ENCODE measurements around the gene RNPC3.
"Not testable (repeated sequence)": the region's sequence is repeated elsewhere in the genome, so short reads cannot be mapped to it uniquely, and the experiment has no call there.

DNA sequence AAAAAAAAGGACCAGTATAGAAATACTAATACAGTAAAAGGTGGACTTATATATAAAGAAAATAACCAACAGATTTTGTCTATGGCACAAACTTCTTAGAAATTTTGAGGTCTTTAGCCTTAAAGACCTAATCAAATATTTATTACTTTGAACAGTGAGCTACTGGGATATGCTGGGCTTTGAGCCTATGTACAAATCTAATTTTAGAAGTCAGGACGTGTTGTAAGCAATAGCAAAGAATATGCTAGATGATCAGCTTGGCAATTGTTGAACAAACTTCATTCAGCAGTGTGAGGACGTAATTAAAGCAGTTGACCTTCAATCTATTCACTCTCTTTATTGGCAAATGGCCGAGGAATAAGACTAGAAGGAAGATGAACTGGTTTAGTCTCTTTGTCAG is 77.2 kb downstream of the RNPC3 start:
- TF ChIP-seq, protein P1, sequence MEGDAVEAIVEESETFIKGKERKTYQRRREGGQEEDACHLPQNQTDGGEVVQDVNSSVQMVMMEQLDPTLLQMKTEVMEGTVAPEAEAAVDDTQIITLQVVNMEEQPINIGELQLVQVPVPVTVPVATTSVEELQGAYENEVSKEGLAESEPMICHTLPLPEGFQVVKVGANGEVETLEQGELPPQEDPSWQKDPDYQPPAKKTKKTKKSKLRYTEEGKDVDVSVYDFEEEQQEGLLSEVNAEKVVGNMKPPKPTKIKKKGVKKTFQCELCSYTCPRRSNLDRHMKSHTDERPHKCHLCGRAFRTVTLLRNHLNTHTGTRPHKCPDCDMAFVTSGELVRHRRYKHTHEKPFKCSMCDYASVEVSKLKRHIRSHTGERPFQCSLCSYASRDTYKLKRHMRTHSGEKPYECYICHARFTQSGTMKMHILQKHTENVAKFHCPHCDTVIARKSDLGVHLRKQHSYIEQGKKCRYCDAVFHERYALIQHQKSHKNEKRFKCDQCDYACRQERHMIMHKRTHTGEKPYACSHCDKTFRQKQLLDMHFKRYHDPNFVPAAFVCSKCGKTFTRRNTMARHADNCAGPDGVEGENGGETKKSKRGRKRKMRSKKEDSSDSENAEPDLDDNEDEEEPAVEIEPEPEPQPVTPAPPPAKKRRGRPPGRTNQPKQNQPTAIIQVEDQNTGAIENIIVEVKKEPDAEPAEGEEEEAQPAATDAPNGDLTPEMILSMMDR (conservative IDR thresholded peaks at IDR 0.05 in 1 of 2, IDR thresholded peaks at IDR 0.05 in 1 of 2; ENCODE audit: extremely low read depth in 1 of 2, insufficient read depth in 1 of 2, low read depth in 1 of 2, low read length in 2 of 2) = not testable (repeated sequence)
- not testable (repeated sequence) for TF ChIP-seq EZH2 (IDR thresholded peaks at IDR 0.05; ENCODE audit: borderline replicate concordance, low read length)

Data from mammary epithelial cell (primary cell).